Uterus (tissue), 4 donors: ENCODE results near the gene FLACC1. TPM values are rescaled to one million over a fixed set of nuclear protein-coding genes. Genes with fewer than 3 reads are reported as not detected.

Source experiments
- DNase-seq, 2 donors: peaks; one replicate each; pipeline ENCODE4 v3.0.0-alpha.2; 2019 to 2020
- H3K27ac ChIP-seq, 2 donors: fragments of 200-600 bp; sonication (generic); 1 replicate in 1 of 2; 2 replicates in 1 of 2; pipeline ENCODE4 v1.5.1; 2016 to 2018
- H3K27me3 ChIP-seq, 2 donors: fragments of 200-600 bp; sonication (generic); one replicate each; pipeline ENCODE4 v1.5.1; 2018 to 2019; ENCODE audit warnings: control low read depth in 1 of 2
- H3K36me3 ChIP-seq, 2 donors: fragments of 200-600 bp; sonication (generic); one replicate each; pipeline ENCODE4 v1.5.1; 2019; ENCODE audit warnings: control low read depth in 1 of 2
- H3K4me1 ChIP-seq, 2 donors: fragments of 200-600 bp; sonication (generic); one replicate each; pipeline ENCODE4 v1.5.1; 2018 to 2019; ENCODE audit warnings: control low read depth in 1 of 2
- H3K4me3 ChIP-seq, 2 donors: fragments of 200-600 bp; sonication (generic); 1 replicate in 1 of 2; 2 replicates in 1 of 2; pipeline ENCODE4 v1.5.1; 2018 to 2019; ENCODE audit warnings: mild to moderate bottlenecking in 1 of 2
- H3K9me3 ChIP-seq, 2 donors: fragments of 200-600 bp; sonication (generic); one replicate each; pipeline ENCODE4 v1.5.1; 2019; ENCODE audit warnings: control low read depth in 1 of 2
- POLR2A ChIP-seq, 2 donors: fragments of 450-650 bp; IDR thresholded peaks; one replicate each; pipeline ENCODE4 v1.6.1; 2016; ENCODE audit warnings: antibody characterized with exemption in 2 of 2, mild to moderate bottlenecking in 1 of 2, moderate library complexity in 1 of 2
- intact Hi-C: fragments of 100-400 bp; cut with DNase I; formaldehyde crosslinking; loops from one replicate; pipeline ENCODE4 v1.15.1; 2023; ENCODE audit warnings: low total_unique reads
- total RNA-seq, 4 donors: library from RNA; depleted of rRNA in 3 of 4; stranded (reverse); fragments of >200 nt in 3 of 4; gene quantifications; one replicate each; pipeline versions ENCODE4 v1.1.0 to v1.2.4, GENCODE V29; 2014 to 2023
- TF ChIP-seq, protein P1 (sequence below), 4 experiments: fragments of 200-600 bp in 2 of 4; fragments of 450-650 bp in 2 of 4; sonication (generic) in 2 of 4; IDR thresholded peaks; one replicate each; pipeline ENCODE4 v1.5.1; 2016 to 2019; ENCODE audit warnings: antibody characterized with exemption in 4 of 4, mild to moderate bottlenecking in 2 of 4, moderate library complexity in 1 of 4
- donor health status: DM: yes; HTN: yes; CAD: no.

The FLACC1 gene
- total RNA-seq, 4 donors from 2014 or later, result 0.26 to 2.0 (median 1.5) TPM; not detected in 1

DNA sequence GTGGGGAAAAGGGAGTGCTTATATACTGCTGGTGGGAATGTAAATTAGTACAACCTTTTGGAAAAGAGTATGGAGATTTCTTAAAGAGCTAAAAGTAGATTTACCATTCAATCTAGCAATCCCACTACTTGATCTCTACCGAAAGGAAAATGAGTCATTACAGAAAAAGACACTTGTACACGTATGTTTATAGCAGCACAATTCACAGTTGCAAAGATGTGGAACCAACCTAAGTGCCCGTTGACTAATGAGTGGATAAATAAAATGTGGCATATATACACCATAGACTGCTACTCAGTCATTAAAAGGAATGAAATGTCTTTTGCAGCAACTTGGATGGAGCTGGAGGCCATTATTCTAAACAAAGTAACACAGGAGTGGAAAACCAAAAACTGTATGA lies 29.5 kb downstream of the FLACC1 start:
- no peak overlapping the region for H3K27ac ChIP-seq
- no peak overlapping the region for H3K4me3 ChIP-seq
- TF ChIP-seq, protein P1, sequence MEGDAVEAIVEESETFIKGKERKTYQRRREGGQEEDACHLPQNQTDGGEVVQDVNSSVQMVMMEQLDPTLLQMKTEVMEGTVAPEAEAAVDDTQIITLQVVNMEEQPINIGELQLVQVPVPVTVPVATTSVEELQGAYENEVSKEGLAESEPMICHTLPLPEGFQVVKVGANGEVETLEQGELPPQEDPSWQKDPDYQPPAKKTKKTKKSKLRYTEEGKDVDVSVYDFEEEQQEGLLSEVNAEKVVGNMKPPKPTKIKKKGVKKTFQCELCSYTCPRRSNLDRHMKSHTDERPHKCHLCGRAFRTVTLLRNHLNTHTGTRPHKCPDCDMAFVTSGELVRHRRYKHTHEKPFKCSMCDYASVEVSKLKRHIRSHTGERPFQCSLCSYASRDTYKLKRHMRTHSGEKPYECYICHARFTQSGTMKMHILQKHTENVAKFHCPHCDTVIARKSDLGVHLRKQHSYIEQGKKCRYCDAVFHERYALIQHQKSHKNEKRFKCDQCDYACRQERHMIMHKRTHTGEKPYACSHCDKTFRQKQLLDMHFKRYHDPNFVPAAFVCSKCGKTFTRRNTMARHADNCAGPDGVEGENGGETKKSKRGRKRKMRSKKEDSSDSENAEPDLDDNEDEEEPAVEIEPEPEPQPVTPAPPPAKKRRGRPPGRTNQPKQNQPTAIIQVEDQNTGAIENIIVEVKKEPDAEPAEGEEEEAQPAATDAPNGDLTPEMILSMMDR (IDR thresholded peaks at IDR 0.05), result no peak
- no peak for TF ChIP-seq POLR2A (IDR thresholded peaks at IDR 0.05)
- no peak for DNase-seq
- no peaks in the 10 kb centered on the region for H3K36me3 ChIP-seq
- intact Hi-C loops, result no loop called here
- H3K27me3 ChIP-seq, result no peaks in the 10 kb centered on the region
- H3K9me3 ChIP-seq, result peaks cover 0 to under 1% of the 10 kb centered on the region in 2 donors
- no peaks in the 10 kb centered on the region for H3K4me1 ChIP-seq

DNA sequence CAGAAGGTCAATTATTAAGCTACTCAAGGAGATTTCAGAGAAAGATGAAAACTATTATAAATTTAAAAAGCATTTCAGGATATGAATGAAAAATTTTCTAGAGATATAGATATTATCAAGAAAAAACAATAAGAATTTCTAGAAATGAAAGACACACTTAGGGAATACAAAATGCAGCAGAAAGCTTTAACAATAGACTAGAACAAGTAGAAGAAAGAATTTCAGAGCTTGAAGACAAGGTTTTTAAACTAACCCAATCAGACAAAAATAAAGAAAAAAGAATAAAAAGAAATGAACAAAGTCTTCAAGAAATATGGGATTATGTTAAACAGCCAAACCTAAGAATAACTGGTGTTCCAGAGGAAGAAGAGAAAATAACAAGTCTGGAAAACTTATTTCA lies 34.4 kb downstream of the FLACC1 start:
- peaks cover 0 to 5% of the 10 kb centered on the region in 2 donors for H3K9me3 ChIP-seq
- intact Hi-C loops, result no loop called here
- no peak overlapping the region for H3K4me3 ChIP-seq

DNA sequence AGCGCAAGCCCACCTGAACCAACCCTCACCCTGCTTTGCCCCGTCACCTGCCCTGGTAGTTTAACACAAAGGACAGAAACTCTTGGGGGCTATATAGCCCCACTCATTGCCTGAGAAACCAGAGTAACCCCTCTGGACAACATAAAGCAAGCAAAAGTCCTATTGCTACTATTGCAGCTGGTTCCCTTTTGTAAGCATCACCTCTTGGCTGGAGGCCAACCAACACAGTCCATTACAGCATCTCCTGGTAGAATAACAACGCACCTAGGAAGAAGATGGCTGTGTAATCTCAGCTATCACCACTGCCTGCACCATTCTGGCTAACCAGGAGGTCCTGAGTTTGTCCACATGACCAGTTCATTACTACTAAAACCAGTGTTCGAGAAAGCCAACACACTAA lies 36.4 kb downstream of the FLACC1 start:
- DNase-seq, result no peak
- no peak overlapping the region for H3K27ac ChIP-seq
- no peaks in the 10 kb centered on the region for H3K27me3 ChIP-seq
- H3K36me3 ChIP-seq, result no peaks in the 10 kb centered on the region
- TF ChIP-seq, protein P1 (IDR thresholded peaks at IDR 0.05), result no peak
- TF ChIP-seq POLR2A (IDR thresholded peaks at IDR 0.05), result no peak
- peaks cover 0 to 5% of the 10 kb centered on the region in 2 donors for H3K9me3 ChIP-seq
- intact Hi-C loops, result no loop called here
- no peaks in the 10 kb centered on the region for H3K4me1 ChIP-seq
- H3K4me3 ChIP-seq, result no peak overlapping the region

More for the DNA sequence above, 34.4 kb downstream of the FLACC1 start:
- H3K27ac ChIP-seq, result no peak overlapping the region
- no peaks in the 10 kb centered on the region for H3K4me1 ChIP-seq
- H3K27me3 ChIP-seq, result no peaks in the 10 kb centered on the region
- no peak for TF ChIP-seq POLR2A (IDR thresholded peaks at IDR 0.05)
- TF ChIP-seq, protein P1 (IDR thresholded peaks at IDR 0.05), result no peak
- H3K36me3 ChIP-seq, result no peaks in the 10 kb centered on the region
- DNase-seq, result no peak

DNA sequence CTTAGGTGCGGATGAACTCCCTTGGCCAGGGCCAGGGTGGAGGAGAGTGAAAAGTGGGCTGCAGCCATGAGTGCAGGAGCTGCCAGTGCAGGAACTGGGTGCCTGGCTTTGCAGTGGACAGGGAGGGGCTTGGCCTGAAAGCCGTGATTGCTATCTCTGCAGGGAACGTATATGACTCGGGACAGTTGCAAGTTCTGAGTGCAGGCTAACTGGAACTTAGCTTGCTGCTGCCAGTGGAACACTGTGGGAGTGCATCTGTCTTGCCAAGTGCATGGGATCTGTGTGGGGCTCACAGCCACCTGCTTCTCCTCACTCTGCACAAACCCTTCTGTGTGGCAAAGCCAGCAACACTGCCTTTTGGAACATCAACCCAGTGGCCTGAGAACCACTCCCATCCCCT lies 36.9 kb downstream of the FLACC1 start:
- peaks cover 0 to 5% of the 10 kb centered on the region in 2 donors for H3K9me3 ChIP-seq
- no peak overlapping the region for H3K27ac ChIP-seq
- no peaks in the 10 kb centered on the region for H3K36me3 ChIP-seq
- DNase-seq, result no peak
- H3K4me1 ChIP-seq, result no peaks in the 10 kb centered on the region
- intact Hi-C loops, result no loop called here
- TF ChIP-seq, protein P1 (IDR thresholded peaks at IDR 0.05), result no peak
- TF ChIP-seq POLR2A (IDR thresholded peaks at IDR 0.05), result no peak
- no peaks in the 10 kb centered on the region for H3K27me3 ChIP-seq
- no peak overlapping the region for H3K4me3 ChIP-seq

DNA sequence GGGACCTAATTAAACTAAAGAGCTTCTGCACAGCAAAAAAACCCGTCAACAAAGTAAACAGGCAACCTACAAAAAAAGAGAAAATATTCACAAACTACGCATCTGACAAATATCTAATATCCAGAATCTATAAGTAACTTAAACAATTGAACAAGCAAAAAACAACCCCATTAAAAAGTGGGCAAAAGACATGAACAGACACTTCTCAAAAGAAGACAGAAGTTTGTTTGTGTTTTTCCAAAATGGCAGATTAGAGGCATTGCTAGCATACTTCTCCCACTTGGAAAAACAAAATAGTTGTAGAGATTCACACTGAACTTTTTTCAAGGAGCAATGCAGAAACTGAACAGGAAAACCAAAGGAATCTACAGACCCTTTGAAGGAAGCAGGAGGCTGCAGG lies 37.6 kb downstream of the FLACC1 start:
- no peak for TF ChIP-seq POLR2A (IDR thresholded peaks at IDR 0.05)
- TF ChIP-seq, protein P1 (IDR thresholded peaks at IDR 0.05), result no peak
- intact Hi-C loops, result no loop called here
- Histone ChIP-seq H3K4me1 (no peaks in the 10 kb centered on the region), H3K36me3 (no peaks in the 10 kb centered on the region), H3K4me3 (no peak overlapping the region), H3K27me3 (no peaks in the 10 kb centered on the region), H3K9me3 (peaks cover 0 to 5% of the 10 kb centered on the region in 2 donors), H3K27ac (no peak overlapping the region)
- DNase-seq, result no peak
